LNCAP (cell line): ENCODE results near the gene MED1.

Experiments
- CTCF ChIP-seq: fragments of 450-650 bp; IDR thresholded peaks from 2 replicates; pipeline ENCODE4 v1.5.1; 2017; ENCODE audit warnings: mild to moderate bottlenecking

The MED1 gene

DNA sequence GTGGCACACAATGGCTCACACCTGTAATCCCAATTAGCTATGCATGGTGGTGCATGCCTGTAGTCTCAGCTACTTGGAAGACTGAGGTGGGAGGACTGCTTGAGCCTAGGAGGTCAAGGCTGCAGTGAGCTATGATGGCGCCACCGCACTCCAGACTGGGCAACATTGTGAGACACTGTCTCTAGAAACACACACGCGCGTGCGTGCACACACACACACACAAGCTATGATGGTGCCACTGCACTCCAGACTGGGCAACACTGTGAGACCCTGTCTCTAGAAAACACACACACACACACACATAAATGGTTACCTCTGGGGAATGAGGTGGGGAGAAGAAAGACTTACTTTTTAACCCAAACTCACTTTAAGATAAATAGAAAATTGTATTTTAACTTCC, 66.0 kb downstream of the MED1 start:
- TF ChIP-seq CTCF = no peak

DNA sequence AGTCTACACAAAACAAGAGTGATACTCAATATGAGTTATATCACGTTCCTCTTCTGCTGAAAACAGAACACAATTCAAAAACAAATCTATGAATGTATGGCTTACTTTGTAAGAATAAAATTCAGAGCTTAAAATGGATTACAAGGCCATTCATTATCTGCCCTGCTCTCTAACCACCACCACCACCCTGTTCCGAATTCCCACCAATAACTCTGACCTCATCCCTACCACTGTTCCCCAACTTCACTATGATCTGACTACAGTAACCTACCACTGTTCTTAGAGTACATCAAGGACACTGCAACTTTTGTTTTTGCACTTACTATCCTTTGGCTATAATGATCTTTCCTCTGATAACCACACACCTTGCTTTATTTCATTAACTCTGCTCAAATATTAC, 70.9 kb downstream of the MED1 start:
- TF ChIP-seq CTCF = no peak

- TF ChIP-seq CTCF = no peak
Observed at GRCh38 chr17:39376434-39376833, 74.6 kb downstream of the MED1 start.

DNA sequence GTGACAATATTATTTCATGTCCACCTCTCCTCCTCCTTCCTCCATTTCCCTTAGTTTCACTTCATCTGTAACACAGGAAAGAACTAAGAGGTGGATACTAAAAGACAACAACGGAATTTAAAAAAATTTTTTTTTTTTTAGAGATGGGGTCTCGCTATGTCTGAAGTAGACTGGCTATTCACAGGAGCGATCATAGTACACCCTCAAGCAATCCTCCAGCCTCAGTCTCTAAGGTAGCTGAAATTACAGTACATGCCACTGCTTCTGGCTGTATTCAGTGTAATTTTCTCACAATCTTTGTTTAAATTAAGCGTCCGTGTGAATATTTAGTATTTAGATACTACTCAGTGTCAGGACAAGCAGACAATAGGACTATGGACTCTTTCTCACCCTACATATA, 85.2 kb downstream of the MED1 start:
- no peak for TF ChIP-seq CTCF

DNA sequence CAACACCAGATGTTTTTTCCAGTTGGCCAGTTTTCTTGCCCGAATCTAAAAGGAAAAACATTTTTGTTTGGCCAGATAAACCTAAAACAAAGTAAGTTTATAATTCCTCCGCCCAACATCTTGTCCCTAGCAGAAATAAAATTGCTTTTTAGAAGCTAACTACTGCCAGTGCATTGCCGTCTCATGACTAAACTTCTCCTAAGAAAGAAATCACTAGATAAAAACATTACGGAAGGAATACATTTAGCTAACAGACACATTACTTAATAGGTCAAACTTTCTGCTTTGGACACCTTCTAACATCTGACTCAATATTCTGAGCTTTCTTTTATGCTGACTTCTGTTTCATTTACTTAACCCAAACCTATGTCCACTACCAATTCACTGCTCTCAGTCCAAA, 85.8 kb downstream of the MED1 start:
- TF ChIP-seq CTCF = no peak

DNA sequence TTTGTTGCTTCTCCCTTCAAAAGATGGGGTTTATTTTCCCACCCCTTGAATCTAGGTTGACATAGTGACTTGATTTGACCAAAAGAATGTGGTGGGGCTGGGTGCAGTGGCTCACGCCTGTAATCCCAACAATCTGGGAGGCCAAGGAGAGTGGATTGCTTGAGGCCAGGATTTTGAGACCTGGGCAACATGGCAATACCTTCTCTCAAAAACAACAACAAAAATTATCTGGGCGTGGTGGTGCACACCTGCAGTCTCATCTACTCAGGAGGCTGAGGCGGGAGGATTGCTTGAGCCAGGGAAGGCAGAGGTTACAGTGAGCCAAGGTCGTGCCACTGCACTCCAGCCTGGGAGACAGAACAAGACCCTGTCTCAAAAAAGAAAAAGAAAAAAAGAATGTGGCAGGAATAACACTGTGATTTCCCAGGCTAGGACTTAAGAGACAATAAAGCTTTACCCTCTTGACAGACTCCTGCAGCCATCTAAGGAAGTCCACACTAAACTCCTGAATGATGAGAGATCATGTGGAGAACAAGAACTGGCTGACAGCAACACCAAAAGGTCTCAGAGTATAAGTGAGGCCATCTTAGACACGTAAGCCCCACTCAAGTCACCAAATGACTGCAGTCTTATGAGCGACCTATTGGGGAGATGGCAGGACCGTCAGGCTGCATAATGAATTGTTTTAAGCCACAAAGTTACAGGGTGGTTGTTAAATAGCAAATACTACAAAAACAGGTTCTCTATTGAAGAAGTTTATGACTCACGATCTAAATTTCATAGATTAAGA, 86.6 kb downstream of the MED1 start:
- TF ChIP-seq CTCF = no peak

DNA sequence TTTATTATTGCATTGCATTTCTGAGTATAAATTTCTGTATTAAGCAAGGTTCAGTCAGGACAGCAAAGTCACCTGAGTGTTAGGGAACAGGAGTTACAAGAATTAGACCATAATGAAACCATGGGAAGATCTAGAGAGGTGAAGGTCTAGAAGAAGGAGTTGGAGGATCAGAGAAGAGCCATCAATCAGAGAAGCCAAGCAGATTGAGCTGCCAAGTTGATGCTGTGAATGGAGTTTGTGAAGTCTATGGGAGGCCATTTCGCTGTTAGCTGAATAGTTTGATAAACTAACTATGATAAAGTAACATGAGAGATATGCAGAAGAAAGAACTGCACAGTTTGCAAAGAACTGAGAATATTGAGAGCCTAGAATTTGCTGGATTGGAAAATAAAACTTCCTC, 90.0 kb downstream of the MED1 start:
- no peak for TF ChIP-seq CTCF

DNA sequence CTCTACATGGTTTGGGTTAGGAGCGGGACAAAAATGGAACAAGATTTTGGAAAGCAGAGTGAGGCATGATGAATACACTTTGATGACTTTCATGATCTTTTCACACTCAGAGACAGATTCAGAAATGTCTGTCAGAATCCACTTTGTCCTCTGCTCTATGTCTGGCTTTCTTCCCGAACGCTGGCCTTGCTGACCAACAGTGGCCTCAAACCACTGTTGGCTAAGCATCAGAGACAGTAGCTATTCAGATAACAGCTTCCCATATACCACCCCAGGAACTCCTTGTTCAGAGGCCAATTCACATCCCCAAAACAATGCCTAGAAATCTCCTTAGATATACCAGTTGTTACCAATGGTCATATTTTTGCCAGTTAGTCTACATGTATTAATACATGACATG, 90.5 kb downstream of the MED1 start:
- no peak for TF ChIP-seq CTCF
